ENCODE data around the gene B3GNT3. TPM values are rescaled to one million over a fixed set of nuclear protein-coding genes. Genes with fewer than 3 reads are reported as not detected.

The B3GNT3 gene
- total RNA-seq, 1 donor, result not detected

DNA sequence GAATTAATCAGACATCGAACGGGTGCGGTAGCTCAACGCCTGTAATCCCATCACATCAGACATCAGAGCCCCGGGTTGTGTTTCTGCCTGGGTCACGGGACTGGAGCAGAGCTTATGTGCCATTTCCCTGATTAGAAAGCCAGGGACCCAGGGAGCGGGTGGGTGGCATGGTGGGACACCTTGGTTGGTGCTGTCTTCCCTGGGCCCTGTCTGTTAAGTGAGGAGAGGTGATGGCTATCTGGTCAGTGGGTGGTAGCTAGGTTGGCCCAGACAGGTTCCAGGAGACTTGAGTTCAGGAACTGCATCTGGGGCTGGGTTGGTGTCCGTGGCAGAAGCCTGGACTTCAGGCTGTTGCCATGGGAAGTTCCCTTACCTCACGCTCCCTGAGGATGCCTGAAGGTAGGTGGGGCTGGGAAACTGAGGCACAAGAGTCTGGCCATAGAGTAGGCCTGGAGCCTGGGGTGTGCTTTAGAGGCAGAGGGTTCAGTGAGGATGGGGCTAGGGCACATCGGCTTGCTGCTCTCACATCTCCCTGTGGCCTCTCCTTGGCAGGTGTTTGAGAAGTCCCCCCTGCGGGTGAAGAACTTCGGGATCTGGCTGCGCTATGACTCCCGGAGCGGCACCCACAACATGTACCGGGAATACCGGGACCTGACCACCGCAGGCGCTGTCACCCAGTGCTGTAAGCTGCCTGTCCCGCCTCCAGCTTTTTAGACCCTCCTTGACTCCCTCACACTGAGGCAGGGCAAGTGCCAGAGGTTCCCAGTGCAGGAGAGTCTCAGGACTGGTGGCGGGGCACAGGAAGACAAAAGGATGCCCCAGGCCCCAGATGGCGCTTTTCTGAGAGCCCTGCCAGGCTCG, 66.8 kb downstream of the B3GNT3 start:
- TF ChIP-seq, protein P1, sequence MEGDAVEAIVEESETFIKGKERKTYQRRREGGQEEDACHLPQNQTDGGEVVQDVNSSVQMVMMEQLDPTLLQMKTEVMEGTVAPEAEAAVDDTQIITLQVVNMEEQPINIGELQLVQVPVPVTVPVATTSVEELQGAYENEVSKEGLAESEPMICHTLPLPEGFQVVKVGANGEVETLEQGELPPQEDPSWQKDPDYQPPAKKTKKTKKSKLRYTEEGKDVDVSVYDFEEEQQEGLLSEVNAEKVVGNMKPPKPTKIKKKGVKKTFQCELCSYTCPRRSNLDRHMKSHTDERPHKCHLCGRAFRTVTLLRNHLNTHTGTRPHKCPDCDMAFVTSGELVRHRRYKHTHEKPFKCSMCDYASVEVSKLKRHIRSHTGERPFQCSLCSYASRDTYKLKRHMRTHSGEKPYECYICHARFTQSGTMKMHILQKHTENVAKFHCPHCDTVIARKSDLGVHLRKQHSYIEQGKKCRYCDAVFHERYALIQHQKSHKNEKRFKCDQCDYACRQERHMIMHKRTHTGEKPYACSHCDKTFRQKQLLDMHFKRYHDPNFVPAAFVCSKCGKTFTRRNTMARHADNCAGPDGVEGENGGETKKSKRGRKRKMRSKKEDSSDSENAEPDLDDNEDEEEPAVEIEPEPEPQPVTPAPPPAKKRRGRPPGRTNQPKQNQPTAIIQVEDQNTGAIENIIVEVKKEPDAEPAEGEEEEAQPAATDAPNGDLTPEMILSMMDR (IDR thresholded peaks at IDR 0.05; ENCODE audit: insufficient read depth, low read length), result no peak
- DNase-seq (ENCODE audit: low read depth), result no peak
- peak overlapping the region; percentile 95 for H3K4me3 ChIP-seq (ENCODE audit: low read depth, low read length)

DNA sequence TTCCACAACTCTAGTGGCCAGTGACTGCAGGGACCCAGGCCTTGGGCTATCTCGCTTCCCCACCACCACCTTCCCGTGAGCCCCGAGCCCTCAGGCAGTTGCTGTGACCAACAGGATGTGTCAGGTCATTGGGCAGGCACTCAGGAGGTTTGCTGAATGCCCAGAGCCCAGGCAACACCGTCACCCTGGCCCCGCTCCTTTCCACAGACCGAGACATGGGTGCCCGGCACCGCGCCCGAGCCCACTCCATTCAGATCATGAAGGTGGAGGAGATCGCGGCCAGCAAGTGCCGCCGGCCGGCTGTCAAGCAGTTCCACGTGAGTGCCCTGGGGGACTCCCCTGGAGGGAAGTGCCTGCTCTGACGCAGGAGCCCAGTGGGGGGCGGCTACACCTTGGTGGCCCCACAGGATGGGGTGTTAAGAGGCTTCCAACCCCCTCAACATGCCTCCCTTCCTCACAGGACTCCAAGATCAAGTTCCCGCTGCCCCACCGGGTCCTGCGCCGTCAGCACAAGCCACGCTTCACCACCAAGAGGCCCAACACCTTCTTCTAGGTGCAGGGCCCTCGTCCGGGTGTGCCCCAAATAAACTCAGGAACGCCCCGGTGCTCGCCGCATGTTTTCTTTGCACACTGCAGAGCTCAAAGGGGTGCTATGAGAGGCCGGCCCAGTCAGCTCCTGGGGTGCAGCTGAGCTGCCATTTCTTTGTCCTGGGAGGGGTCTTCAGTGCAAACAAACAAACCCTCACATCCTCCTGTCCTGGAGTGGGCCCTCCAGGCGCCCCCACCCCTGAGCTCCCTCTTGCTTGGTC, 68.0 kb downstream of the B3GNT3 start:
- H3K4me3 ChIP-seq (ENCODE audit: low read depth, low read length), result no peak overlapping the region
- TF ChIP-seq, protein P1 (IDR thresholded peaks at IDR 0.05; ENCODE audit: insufficient read depth, low read length), result no peak
- DNase-seq (ENCODE audit: low read depth), result no peak

Small RNA genes lying within 50 kb of the gene (small RNA-seq; reads per million reads assigned to genes)
- gene SNORA68, result not detected

Other genes starting within 250 kb of the B3GNT3 start
- gene COLGALT1, start 239.5 kb upstream of the B3GNT3 start, total RNA-seq (ENCODE audit: low replicate concordance), result 62.5 and 93.1 TPM in 2 replicates
- 0.27 and 0.49 TPM in 2 replicates for gene UNC13A, start 106.8 kb upstream of the B3GNT3 start, total RNA-seq (ENCODE audit: low replicate concordance)
- gene MAP1S, start 75.7 kb upstream of the B3GNT3 start, total RNA-seq (ENCODE audit: low replicate concordance), result 14.1 and 19.3 TPM in 2 replicates
- gene FCHO1, start 43.7 kb upstream of the B3GNT3 start, total RNA-seq (ENCODE audit: low replicate concordance), result 0.36 TPM in 1 of 2 replicates, not detected in the other
- gene INSL3, start 26.4 kb downstream of the B3GNT3 start, total RNA-seq (ENCODE audit: low replicate concordance), result not detected in 2 replicates
- gene JAK3, start 52.8 kb downstream of the B3GNT3 start, total RNA-seq (ENCODE audit: low replicate concordance), result 1.3 and 2.7 TPM in 2 replicates
- 1,681 and 2,030 TPM in 2 replicates for gene RPL18A, start 64.8 kb downstream of the B3GNT3 start, total RNA-seq (ENCODE audit: low replicate concordance)
- not detected in 2 replicates for gene SLC5A5, start 76.8 kb downstream of the B3GNT3 start, total RNA-seq (ENCODE audit: low replicate concordance)
- 17.0 and 24.9 TPM in 2 replicates for gene CCDC124, start 137.9 kb downstream of the B3GNT3 start, total RNA-seq (ENCODE audit: low replicate concordance)
- gene KCNN1, start 172.0 kb downstream of the B3GNT3 start, total RNA-seq (ENCODE audit: low replicate concordance), result 0.25 TPM in 1 of 2 replicates, not detected in the other
- 4.2 and 8.0 TPM in 2 replicates for gene ARRDC2, start 213.0 kb downstream of the B3GNT3 start, total RNA-seq (ENCODE audit: low replicate concordance)

Measured in fibroblast of the aortic adventitia (primary cell).